ENCODE results near the gene RHOT2. TPM values are rescaled to one million over a fixed set of nuclear protein-coding genes. Genes with fewer than 3 reads are reported as not detected.

RHOT2 gene
- total and polyA plus RNA-seq, 2 experiments from 2014 or later = 129 to 163 TPM

- 0 out of 2 replicates have a peak overlapping the region, but pooled peaks have one; percentile 38 for H3K27ac Mint-ChIP-seq
- no peaks in the 10 kb centered on the region for H3K9me3 Mint-ChIP-seq
- Histone ChIP-seq H3F3A (replicated peaks; ENCODE audit: low read depth) (no peaks in the 10 kb centered on the region), H3K27ac (ENCODE audit: low read depth) (no peak overlapping the region), H3K4me3 (no peak overlapping the region), H3K4me2 (no peak overlapping the region), H3K4me1 (ENCODE audit: insufficient read depth) (peaks cover 12% of the 10 kb centered on the region; the same call in 1 of the 2 replicates), H3K27me3 (ENCODE audit: insufficient read depth) (peaks cover 34% of the 10 kb centered on the region), H3K9me2 (ENCODE audit: insufficient read depth) (no peaks in the 10 kb centered on the region), H2AFZ (no peak overlapping the region), H3K36me3 (ENCODE audit: insufficient read depth) (no peaks in the 10 kb centered on the region), H4K20me1 (replicated peaks; ENCODE audit: insufficient read depth) (no peaks in the 10 kb centered on the region), H3K79me2 (replicated peaks; ENCODE audit: insufficient read depth) (no peaks in the 10 kb centered on the region)
- peaks cover 31% of the 10 kb centered on the region for H3K27me3 Mint-ChIP-seq (ENCODE audit: insufficient read depth, low read depth, poor library complexity)
- H3K4me3 Mint-ChIP-seq = peak overlapping the region; percentile 51
- no peaks in the 10 kb centered on the region for H3K36me3 Mint-ChIP-seq (ENCODE audit: low read depth)
- ATAC-seq (no peak), DNase-seq (ENCODE audit: low spot score) (no peak)
- H3K4me1 Mint-ChIP-seq = peaks cover 13% of the 10 kb centered on the region; the same call in 2 of the 3 replicates
- TF ChIP-seq CREB1 (CRISPR knock-in tag; IDR thresholded peaks at IDR 0.05; ENCODE audit: low read depth) (no peak), ZNF114 (CRISPR knock-in tag; IDR thresholded peaks at IDR 0.05) (no peak), CTCF (conservative IDR thresholded peaks at IDR 0.05; ENCODE audit: low read depth in 2 of 2) (no peak), STAT1 (IDR thresholded peaks at IDR 0.05; ENCODE audit: unreplicated experiment) (no peak), ZNF331 (CRISPR knock-in tag; IDR thresholded peaks at IDR 0.05; ENCODE audit: low read depth) (no peak), JUNB (IDR thresholded peaks at IDR 0.05; ENCODE audit: unreplicated experiment) (no peak), NANOG (IDR thresholded peaks at IDR 0.05; ENCODE audit: borderline replicate concordance) (no peak), EZH2 (IDR thresholded peaks at IDR 0.05; ENCODE audit: low read depth, unreplicated experiment) (no peak), POLR2AphosphoS5 (IDR thresholded peaks at IDR 0.05; ENCODE audit: low read depth) (no peak)
- TF ChIP-seq, protein P1, sequence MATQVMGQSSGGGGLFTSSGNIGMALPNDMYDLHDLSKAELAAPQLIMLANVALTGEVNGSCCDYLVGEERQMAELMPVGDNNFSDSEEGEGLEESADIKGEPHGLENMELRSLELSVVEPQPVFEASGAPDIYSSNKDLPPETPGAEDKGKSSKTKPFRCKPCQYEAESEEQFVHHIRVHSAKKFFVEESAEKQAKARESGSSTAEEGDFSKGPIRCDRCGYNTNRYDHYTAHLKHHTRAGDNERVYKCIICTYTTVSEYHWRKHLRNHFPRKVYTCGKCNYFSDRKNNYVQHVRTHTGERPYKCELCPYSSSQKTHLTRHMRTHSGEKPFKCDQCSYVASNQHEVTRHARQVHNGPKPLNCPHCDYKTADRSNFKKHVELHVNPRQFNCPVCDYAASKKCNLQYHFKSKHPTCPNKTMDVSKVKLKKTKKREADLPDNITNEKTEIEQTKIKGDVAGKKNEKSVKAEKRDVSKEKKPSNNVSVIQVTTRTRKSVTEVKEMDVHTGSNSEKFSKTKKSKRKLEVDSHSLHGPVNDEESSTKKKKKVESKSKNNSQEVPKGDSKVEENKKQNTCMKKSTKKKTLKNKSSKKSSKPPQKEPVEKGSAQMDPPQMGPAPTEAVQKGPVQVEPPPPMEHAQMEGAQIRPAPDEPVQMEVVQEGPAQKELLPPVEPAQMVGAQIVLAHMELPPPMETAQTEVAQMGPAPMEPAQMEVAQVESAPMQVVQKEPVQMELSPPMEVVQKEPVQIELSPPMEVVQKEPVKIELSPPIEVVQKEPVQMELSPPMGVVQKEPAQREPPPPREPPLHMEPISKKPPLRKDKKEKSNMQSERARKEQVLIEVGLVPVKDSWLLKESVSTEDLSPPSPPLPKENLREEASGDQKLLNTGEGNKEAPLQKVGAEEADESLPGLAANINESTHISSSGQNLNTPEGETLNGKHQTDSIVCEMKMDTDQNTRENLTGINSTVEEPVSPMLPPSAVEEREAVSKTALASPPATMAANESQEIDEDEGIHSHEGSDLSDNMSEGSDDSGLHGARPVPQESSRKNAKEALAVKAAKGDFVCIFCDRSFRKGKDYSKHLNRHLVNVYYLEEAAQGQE (IDR thresholded peaks at IDR 0.05; ENCODE audit: unreplicated experiment) = no peak
Observed at GRCh38 chr16:718922-719321, 51.0 kb downstream of the RHOT2 start.

DNA sequence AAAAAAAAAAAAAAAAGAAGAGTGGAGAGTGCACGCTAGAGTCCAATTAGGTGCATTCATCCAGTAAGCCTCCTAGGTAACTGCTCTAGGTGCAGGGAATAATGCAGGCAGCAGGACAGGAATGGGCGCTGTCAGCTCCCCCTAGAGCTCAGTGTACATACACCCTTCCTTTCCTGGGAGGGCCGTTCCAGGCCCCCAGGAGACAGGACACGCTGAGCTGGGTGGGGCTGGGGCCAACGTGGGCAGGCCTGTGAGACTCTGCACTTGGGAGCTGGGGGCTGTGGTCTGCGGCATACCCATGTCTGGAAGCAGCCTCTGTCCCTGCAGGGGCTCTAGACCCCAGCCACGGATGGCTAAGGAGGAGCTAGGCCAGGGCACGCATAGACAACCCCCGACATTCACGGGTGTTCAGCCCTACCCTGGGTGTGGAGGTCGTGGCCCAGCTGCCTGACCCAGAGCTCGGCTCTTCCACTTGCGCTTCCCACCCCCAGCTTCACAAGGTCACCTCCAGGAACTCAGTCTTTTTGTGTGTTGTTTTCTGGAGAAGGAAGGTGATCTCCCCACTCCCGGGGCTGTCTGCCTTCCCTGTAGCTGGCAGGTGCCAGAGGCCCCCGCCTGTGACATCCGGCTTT, 52.0 kb downstream of the RHOT2 start:
- H3K27me3 ChIP-seq (ENCODE audit: insufficient read depth) = peaks cover 26% of the 10 kb centered on the region
- H3F3A ChIP-seq (replicated peaks; ENCODE audit: low read depth) = no peaks in the 10 kb centered on the region
- no peak overlapping the region for H3K27ac ChIP-seq (ENCODE audit: low read depth)
- H3K79me2 ChIP-seq (replicated peaks; ENCODE audit: insufficient read depth) = no peaks in the 10 kb centered on the region
- H3K4me2 ChIP-seq = peak overlapping the region; percentile 97
- H3K36me3 Mint-ChIP-seq (ENCODE audit: low read depth) = no peaks in the 10 kb centered on the region
- H3K4me1 Mint-ChIP-seq = peaks cover 13% of the 10 kb centered on the region; the same call in 2 of the 3 replicates
- no peaks in the 10 kb centered on the region for H4K20me1 ChIP-seq (replicated peaks; ENCODE audit: insufficient read depth)
- peak overlapping the region; percentile 82 for H3K4me3 ChIP-seq
- no peaks in the 10 kb centered on the region for H3K36me3 ChIP-seq (ENCODE audit: insufficient read depth)
- peaks cover 12% of the 10 kb centered on the region; the same call in 1 of the 2 replicates for H3K4me1 ChIP-seq (ENCODE audit: insufficient read depth)
- H3K9me2 ChIP-seq (ENCODE audit: insufficient read depth) = no peaks in the 10 kb centered on the region
- peak overlapping the region; percentile 72 for H3K27ac Mint-ChIP-seq
- ATAC-seq (peak; percentile 0; the same call in 2 of the 3 replicates), DNase-seq (ENCODE audit: low spot score) (no peak)
- no peaks in the 10 kb centered on the region for H3K9me3 Mint-ChIP-seq
- H3K27me3 Mint-ChIP-seq (ENCODE audit: insufficient read depth, low read depth, poor library complexity) = peaks cover 25% of the 10 kb centered on the region
- peak overlapping the region; percentile 83 for H3K4me3 Mint-ChIP-seq
- H2AFZ ChIP-seq = no peak overlapping the region
- TF ChIP-seq JUNB (IDR thresholded peaks at IDR 0.05; ENCODE audit: unreplicated experiment) (no peak), STAT1 (IDR thresholded peaks at IDR 0.05; ENCODE audit: unreplicated experiment) (no peak), ZNF114 (CRISPR knock-in tag; IDR thresholded peaks at IDR 0.05) (no peak), CTCF (conservative IDR thresholded peaks at IDR 0.05; ENCODE audit: low read depth in 2 of 2) (peak; percentile 22 to 33; a peak in 2 of 4 replicates), ZNF331 (CRISPR knock-in tag; IDR thresholded peaks at IDR 0.05; ENCODE audit: low read depth) (no peak)
